Prostate gland (tissue), 2 donors: ENCODE data around the gene ERP44.

ENCODE experiments used
- CTCF ChIP-seq, 4 experiments: fragments of 200-600 bp in 2 of 4; fragments of 450-650 bp in 2 of 4; sonication (generic) in 2 of 4; IDR thresholded peaks; 1 replicate in 3 of 4; 2 replicates in 1 of 4; pipeline ENCODE4 v1.5.1; 2016 to 2019; ENCODE audit warnings: antibody characterized with exemption in 4 of 4, mild to moderate bottlenecking in 2 of 4, moderate library complexity in 2 of 4
- POLR2A ChIP-seq: fragments of 450-650 bp; IDR thresholded peaks from one replicate; pipeline ENCODE4 v1.6.1; 2016; ENCODE audit warnings: antibody characterized with exemption, mild to moderate bottlenecking
- POLR2AphosphoS5 ChIP-seq: sonication (generic); formaldehyde crosslinking; IDR thresholded peaks from one replicate; pipeline ENCODE4 v1.6.1; 2017; ENCODE audit warnings: antibody characterized with exemption

- TF ChIP-seq POLR2AphosphoS5: no peak
- no peak for TF ChIP-seq CTCF (IDR thresholded peaks at IDR 0.05)
- no peak for TF ChIP-seq POLR2A
Observed at GRCh38 chr9:100131216-100131615, 32.4 kb upstream of the ERP44 start.
